ENCODE data around the gene GGN.
"Not testable (repeated sequence)": the region's sequence is repeated elsewhere in the genome, so short reads cannot be mapped to it uniquely, and the experiment has no call there.

The GGN gene

GRCh38 chr19:38411041-38411712 lies 23.3 kb upstream of the GGN start:
- TF ChIP-seq CTCF (IDR thresholded peaks at IDR 0.05; ENCODE audit: insufficient read depth, missing control alignments): no peak
- DNase-seq (ENCODE audit: insufficient read length, low spot score) (no peak), FAIRE-seq (no peak)

- FAIRE-seq: not testable (repeated sequence)
Measured at GRCh38 chr19:38410407-38410806, 22.6 kb upstream of the GGN start.

GRCh38 chr19:38409631-38410133 lies 21.8 kb upstream of the GGN start:
- no peak for TF ChIP-seq CTCF (IDR thresholded peaks at IDR 0.05; ENCODE audit: insufficient read depth, missing control alignments)
- no peak for DNase-seq (ENCODE audit: insufficient read length, low spot score)
- no peak for FAIRE-seq

More at GRCh38 chr19:38410407-38410806, 22.6 kb upstream of the GGN start:
- not testable (repeated sequence) for DNase-seq (ENCODE audit: insufficient read length, low spot score)

GRCh38 chr19:38405276-38405675 lies 17.4 kb upstream of the GGN start:
- DNase-seq (ENCODE audit: insufficient read length, low spot score) (no peak), FAIRE-seq (no peak)
- TF ChIP-seq CTCF (IDR thresholded peaks at IDR 0.05; ENCODE audit: insufficient read depth, missing control alignments): no peak

GRCh38 chr19:38404858-38405257 lies 17.0 kb upstream of the GGN start:
- DNase-seq (ENCODE audit: insufficient read length, low spot score) (no peak), FAIRE-seq (no peak)
- no peak for TF ChIP-seq CTCF (IDR thresholded peaks at IDR 0.05; ENCODE audit: insufficient read depth, missing control alignments)

- peak; percentile 80 for TF ChIP-seq CTCF (IDR thresholded peaks at IDR 0.05; ENCODE audit: insufficient read depth, missing control alignments)
- DNase-seq (ENCODE audit: insufficient read length, low spot score): peak; percentile 99
- no peak for FAIRE-seq
Measured at GRCh38 chr19:38402967-38403674, 15.3 kb upstream of the GGN start, which contains the start of gene FAM98C. Gene FAM98C (plus strand): TSS chr19:38403093. CDS start chr19:38403154, 61 bp downstream.

- TF ChIP-seq CTCF (IDR thresholded peaks at IDR 0.05; ENCODE audit: insufficient read depth, missing control alignments): no peak
- FAIRE-seq (no peak), DNase-seq (ENCODE audit: insufficient read length, low spot score) (no peak)
Measured at GRCh38 chr19:38402623-38402966, 14.8 kb upstream of the GGN start.

Data from D721Med (cell line).